ENCODE results near the gene PPM1B. TPM values are rescaled to one million over a fixed set of nuclear protein-coding genes. Genes with fewer than 3 reads are reported as not detected.

The PPM1B gene
- total and polyA plus RNA-seq, 11 donors: 22.6 to 65.9 (median 48.0) TPM

- no peaks in the 10 kb centered on the region for H3K9me3 ChIP-seq
- no peak overlapping the region for H3K27ac ChIP-seq
- no peaks in the 10 kb centered on the region for H3K27me3 ChIP-seq
- 91 to 96% (median 95%) methylated on average over 2 of the region's 2 CpGs for WGBS, 4 donors
- H3K36me3 ChIP-seq: peaks cover 0 to 71% (median 43%) of the 10 kb centered on the region in 9 donors
- no peak for DNase-seq
- H3K4me1 ChIP-seq: peaks cover 0 to 5% (median 0%) of the 10 kb centered on the region in 12 donors
- intact Hi-C loops (cut with DNase I): no loop called here
- ATAC-seq: no peak
- TF ChIP-seq, protein P1, sequence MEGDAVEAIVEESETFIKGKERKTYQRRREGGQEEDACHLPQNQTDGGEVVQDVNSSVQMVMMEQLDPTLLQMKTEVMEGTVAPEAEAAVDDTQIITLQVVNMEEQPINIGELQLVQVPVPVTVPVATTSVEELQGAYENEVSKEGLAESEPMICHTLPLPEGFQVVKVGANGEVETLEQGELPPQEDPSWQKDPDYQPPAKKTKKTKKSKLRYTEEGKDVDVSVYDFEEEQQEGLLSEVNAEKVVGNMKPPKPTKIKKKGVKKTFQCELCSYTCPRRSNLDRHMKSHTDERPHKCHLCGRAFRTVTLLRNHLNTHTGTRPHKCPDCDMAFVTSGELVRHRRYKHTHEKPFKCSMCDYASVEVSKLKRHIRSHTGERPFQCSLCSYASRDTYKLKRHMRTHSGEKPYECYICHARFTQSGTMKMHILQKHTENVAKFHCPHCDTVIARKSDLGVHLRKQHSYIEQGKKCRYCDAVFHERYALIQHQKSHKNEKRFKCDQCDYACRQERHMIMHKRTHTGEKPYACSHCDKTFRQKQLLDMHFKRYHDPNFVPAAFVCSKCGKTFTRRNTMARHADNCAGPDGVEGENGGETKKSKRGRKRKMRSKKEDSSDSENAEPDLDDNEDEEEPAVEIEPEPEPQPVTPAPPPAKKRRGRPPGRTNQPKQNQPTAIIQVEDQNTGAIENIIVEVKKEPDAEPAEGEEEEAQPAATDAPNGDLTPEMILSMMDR (IDR thresholded peaks at IDR 0.05): no peak
- no peak for TF ChIP-seq POLR2A (IDR thresholded peaks at IDR 0.05)
- no peak overlapping the region for H3K4me3 ChIP-seq
Observed at GRCh38 chr2:44215827-44216226, 47.2 kb downstream of the PPM1B start.

- Histone ChIP-seq H3K27ac (no peak overlapping the region), H3K4me1 (peaks cover 0 to 2% (median 0%) of the 10 kb centered on the region in 12 donors), H3K36me3 (peaks cover 0 to 73% (median 46%) of the 10 kb centered on the region in 9 donors), H3K27me3 (no peaks in the 10 kb centered on the region), H3K9me3 (no peaks in the 10 kb centered on the region), H3K4me3 (no peak overlapping the region)
- TF ChIP-seq POLR2A (IDR thresholded peaks at IDR 0.05): no peak
- TF ChIP-seq, protein P1 (IDR thresholded peaks at IDR 0.05): no peak
- ATAC-seq: no peak
- intact Hi-C loops (cut with DNase I): no loop called here
- WGBS, 4 donors: 88 to 96% (median 89%) methylated on average over 2 of the region's 2 CpGs
- DNase-seq: no peak
Observed at GRCh38 chr2:44218771-44219170, 50.1 kb downstream of the PPM1B start.

GRCh38 chr2:44226753-44227152, 58.1 kb downstream of the PPM1B start:
- Histone ChIP-seq H3K4me3 (no peak overlapping the region), H3K27me3 (no peaks in the 10 kb centered on the region), H3K36me3 (peaks cover 0 to 50% (median 25%) of the 10 kb centered on the region in 9 donors), H3K27ac (no peak overlapping the region), H3K9me3 (no peaks in the 10 kb centered on the region), H3K4me1 (no peaks in the 10 kb centered on the region)
- ATAC-seq (no peak), DNase-seq (no peak)
- 95 to 100% (median 98%) methylated on average over 2 of the region's 2 CpGs for WGBS, 4 donors
- TF ChIP-seq, protein P1 (IDR thresholded peaks at IDR 0.05): no peak
- TF ChIP-seq POLR2A (IDR thresholded peaks at IDR 0.05): no peak
- intact Hi-C loops (cut with DNase I): loop anchor here in 1 of 10 donors (10.0 kb wide), 1 partner anchor 142 kb away; no protein-coding TSS in a partner anchor

DNA sequence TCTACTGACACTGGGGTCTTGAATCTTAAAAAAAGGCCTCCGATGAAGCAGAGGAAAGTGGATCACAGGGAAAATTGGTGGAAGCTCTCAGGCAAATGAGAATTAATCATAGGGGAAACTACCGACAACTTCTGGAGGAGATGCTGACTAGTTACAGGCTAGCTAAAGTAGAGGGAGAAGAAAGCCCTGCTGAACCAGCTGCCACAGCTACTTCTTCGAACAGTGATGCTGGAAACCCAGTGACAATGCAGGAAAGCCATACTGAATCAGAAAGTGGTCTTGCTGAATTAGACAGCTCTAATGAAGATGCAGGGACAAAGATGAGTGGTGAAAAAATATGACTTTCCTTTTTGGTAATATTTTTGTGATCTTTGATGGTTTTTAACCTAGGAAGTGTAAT, 61.7 kb downstream of the PPM1B start:
- ATAC-seq (no peak), DNase-seq (no peak)
- TF ChIP-seq POLR2A (IDR thresholded peaks at IDR 0.05): no peak
- TF ChIP-seq, protein P1 (IDR thresholded peaks at IDR 0.05): no peak
- Histone ChIP-seq H3K27me3 (no peaks in the 10 kb centered on the region), H3K4me3 (no peak overlapping the region), H3K36me3 (peaks cover 0 to 30% (median 6%) of the 10 kb centered on the region in 9 donors), H3K27ac (no peak overlapping the region), H3K9me3 (no peaks in the 10 kb centered on the region), H3K4me1 (peaks cover 0 to 4% (median 0%) of the 10 kb centered on the region in 12 donors)
- intact Hi-C loops (cut with DNase I): no loop called here
- WGBS, 4 donors: 91 to 95% (median 92%) methylated on average over 3 of the region's 3 CpGs

All from heart left ventricle (tissue), 16 donors.